GM19193 (cell line): ENCODE data around the gene RNFT2.
A peak's percentile ranks its signal among the peaks of the same experiment; 100 is the strongest.

ENCODE experiments used
- POLR2A ChIP-seq: IDR thresholded peaks from 4 replicates; pipeline ENCODE4 v1.6.1; 2011; ENCODE audit not compliant: insufficient read depth, insufficient read length; ENCODE audit errors: extremely low read depth

RNFT2 gene

GRCh38 chr12:116737774-116738657, at the start of gene RNFT2, which contains the start of gene SPRING1:
Gene RNFT2 (plus strand): TSS chr12:116738315. CDS start chr12:116740498, 2,183 bp downstream.
Gene SPRING1 (minus strand): TSS chr12:116738069. CDS start chr12:116737900, 169 bp downstream.
- peak; percentile 96 for TF ChIP-seq POLR2A

GRCh38 chr12:116689521-116689920, 48.6 kb upstream of the RNFT2 start:
- no peak for TF ChIP-seq POLR2A

- TF ChIP-seq POLR2A: no peak
Observed at GRCh38 chr12:116689979-116690744, 48.0 kb upstream of the RNFT2 start.

- no peak for TF ChIP-seq POLR2A
Observed at GRCh38 chr12:116691205-116691604, 46.9 kb upstream of the RNFT2 start.

GRCh38 chr12:116691636-116692035, 46.5 kb upstream of the RNFT2 start:
- TF ChIP-seq POLR2A: no peak

GRCh38 chr12:116692605-116693004, 45.5 kb upstream of the RNFT2 start:
- no peak for TF ChIP-seq POLR2A

GRCh38 chr12:116693286-116694227, 44.6 kb upstream of the RNFT2 start:
- TF ChIP-seq POLR2A: no peak

GRCh38 chr12:116694653-116695463, 43.3 kb upstream of the RNFT2 start:
- no peak for TF ChIP-seq POLR2A

GRCh38 chr12:116695464-116695725, 42.7 kb upstream of the RNFT2 start:
- TF ChIP-seq POLR2A: no peak

GRCh38 chr12:116697305-116697704, 40.8 kb upstream of the RNFT2 start:
- TF ChIP-seq POLR2A: no peak

GRCh38 chr12:116697716-116698115, 40.4 kb upstream of the RNFT2 start:
- no peak for TF ChIP-seq POLR2A

- no peak for TF ChIP-seq POLR2A
Observed at GRCh38 chr12:116698116-116698515, 40.0 kb upstream of the RNFT2 start.

GRCh38 chr12:116698554-116699075, 39.5 kb upstream of the RNFT2 start:
- no peak for TF ChIP-seq POLR2A

GRCh38 chr12:116700066-116700465, 38.0 kb upstream of the RNFT2 start:
- TF ChIP-seq POLR2A: no peak
